Testis (tissue), 3 donors: ENCODE results near the gene DNTTIP2. TPM values are rescaled to one million over a fixed set of nuclear protein-coding genes. Genes with fewer than 3 reads are reported as not detected.
"Not testable (repeated sequence)": the region's sequence is repeated elsewhere in the genome, so short reads cannot be mapped to it uniquely, and the experiment has no call there.

Source experiments
- DNase-seq: peaks from one replicate; pipeline ENCODE4 v3.0.0-alpha.2; 2019
- H3K27ac ChIP-seq, 2 donors: fragments of 200-600 bp; sonication (generic); one replicate each; pipeline ENCODE4 v1.5.1; 2019
- H3K27me3 ChIP-seq: fragments of 200-600 bp; sonication (generic); one replicate; pipeline ENCODE4 v1.5.1; 2019
- H3K36me3 ChIP-seq: fragments of 200-600 bp; sonication (generic); one replicate; pipeline ENCODE4 v1.5.1; 2017; ENCODE audit warnings: low read depth; ENCODE audit errors: missing control alignments
- H3K4me1 ChIP-seq: fragments of 200-600 bp; sonication (generic); one replicate; pipeline ENCODE4 v1.5.1; 2019
- H3K4me3 ChIP-seq, 2 donors: fragments of 200-600 bp; sonication (generic); one replicate each; pipeline ENCODE4 v1.5.1; 2017 to 2019
- H3K9me3 ChIP-seq: fragments of 200-600 bp; sonication (generic); one replicate; pipeline ENCODE4 v1.5.1; 2017
- POLR2A ChIP-seq: fragments of 450-650 bp; IDR thresholded peaks from one replicate; pipeline ENCODE4 v1.6.1; 2017; ENCODE audit warnings: antibody characterized with exemption, mild to moderate bottlenecking, moderate library complexity
- WGBS, 2 donors: methylation state at CpG; one replicate each; pipeline ENCODE4 v1.1.5; 2018; 5-methylcytosine and 5-hydroxymethylcytosine counted together
- intact Hi-C: fragments of 100-400 bp; cut with DNase I; formaldehyde crosslinking; loops from one replicate; pipeline ENCODE4 v1.15.1; 2023; ENCODE audit warnings: low total_unique reads
- polyA plus RNA-seq: library from polyadenylated mRNA; stranded (reverse); fragments of 350-450 nt; fragmentation: Illumina TruSeq; extraction: RNeasy Lipid Tissue Mini Kit (QIAGEN cat#74804); gene quantifications from one replicate; pipeline ENCODE4 v1.2.3, GENCODE V29; 2014; ENCODE audit warnings: low read depth, low replicate concordance; ENCODE audit not compliant: insufficient read depth
- total RNA-seq, 2 donors: library from RNA; depleted of rRNA; stranded (reverse); fragments of >200 nt; gene quantifications; one replicate each; pipeline ENCODE4 v1.2.3, GENCODE V29; 2016
- TF ChIP-seq, protein P1 (sequence below), 3 experiments: fragments of 450-650 bp in 2 of 3; fragments of 200-600 bp in 1 of 3; sonication (generic) in 1 of 3; IDR thresholded peaks; one replicate each; pipeline ENCODE4 v1.5.1; 2016 to 2019; ENCODE audit warnings: antibody characterized with exemption in 3 of 3, mild to moderate bottlenecking in 2 of 3, moderate library complexity in 1 of 3

DNTTIP2 gene
- total and polyA plus RNA-seq, 3 donors from 2014 or later: 17.0 to 35.4 (median 30.8) TPM

GRCh38 chr1:93839307-93839706 is 39.7 kb downstream of the DNTTIP2 start:
- H3K4me3 ChIP-seq: no peak overlapping the region
- H3K27ac ChIP-seq: no peak overlapping the region
- 56 to 67% methylated on average over 1 of the region's 1 CpG for WGBS, 2 donors
- H3K9me3 ChIP-seq: no peaks in the 10 kb centered on the region
- TF ChIP-seq POLR2A: no peak
- TF ChIP-seq, protein P1, sequence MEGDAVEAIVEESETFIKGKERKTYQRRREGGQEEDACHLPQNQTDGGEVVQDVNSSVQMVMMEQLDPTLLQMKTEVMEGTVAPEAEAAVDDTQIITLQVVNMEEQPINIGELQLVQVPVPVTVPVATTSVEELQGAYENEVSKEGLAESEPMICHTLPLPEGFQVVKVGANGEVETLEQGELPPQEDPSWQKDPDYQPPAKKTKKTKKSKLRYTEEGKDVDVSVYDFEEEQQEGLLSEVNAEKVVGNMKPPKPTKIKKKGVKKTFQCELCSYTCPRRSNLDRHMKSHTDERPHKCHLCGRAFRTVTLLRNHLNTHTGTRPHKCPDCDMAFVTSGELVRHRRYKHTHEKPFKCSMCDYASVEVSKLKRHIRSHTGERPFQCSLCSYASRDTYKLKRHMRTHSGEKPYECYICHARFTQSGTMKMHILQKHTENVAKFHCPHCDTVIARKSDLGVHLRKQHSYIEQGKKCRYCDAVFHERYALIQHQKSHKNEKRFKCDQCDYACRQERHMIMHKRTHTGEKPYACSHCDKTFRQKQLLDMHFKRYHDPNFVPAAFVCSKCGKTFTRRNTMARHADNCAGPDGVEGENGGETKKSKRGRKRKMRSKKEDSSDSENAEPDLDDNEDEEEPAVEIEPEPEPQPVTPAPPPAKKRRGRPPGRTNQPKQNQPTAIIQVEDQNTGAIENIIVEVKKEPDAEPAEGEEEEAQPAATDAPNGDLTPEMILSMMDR (IDR thresholded peaks at IDR 0.05): no peak
- no peaks in the 10 kb centered on the region for H3K36me3 ChIP-seq
- intact Hi-C loops: no loop called here
- no peaks in the 10 kb centered on the region for H3K27me3 ChIP-seq
- H3K4me1 ChIP-seq: peaks cover 34% of the 10 kb centered on the region
- no peak for DNase-seq

DNA sequence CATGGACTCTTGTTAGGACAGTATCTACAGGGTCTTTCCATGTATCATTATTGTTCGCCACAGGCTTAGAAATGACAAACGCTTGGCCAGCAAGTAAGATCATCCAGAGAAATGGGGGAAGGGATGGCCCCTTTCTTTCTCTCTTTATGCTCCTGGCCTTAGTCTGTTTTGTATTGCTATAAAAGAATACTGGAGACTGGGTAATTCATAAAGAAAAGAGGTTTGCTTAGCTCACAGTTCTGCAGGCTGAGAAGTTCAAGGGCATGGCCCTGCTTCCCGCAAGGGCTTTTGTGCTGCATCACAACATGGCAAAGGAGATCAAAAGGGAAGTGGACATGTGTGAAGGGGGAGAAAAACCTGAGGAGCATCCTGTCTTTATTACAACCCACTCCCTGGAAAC is 41.0 kb downstream of the DNTTIP2 start:
- TF ChIP-seq, protein P1 (IDR thresholded peaks at IDR 0.05): no peak
- Histone ChIP-seq H3K27ac (no peak overlapping the region), H3K36me3 (no peaks in the 10 kb centered on the region), H3K4me1 (peaks cover 24% of the 10 kb centered on the region), H3K9me3 (no peaks in the 10 kb centered on the region), H3K4me3 (no peak overlapping the region), H3K27me3 (no peaks in the 10 kb centered on the region)
- no peak for DNase-seq
- WGBS, 2 donors: 90 to 92% methylated on average over 3 of the region's 3 CpGs
- intact Hi-C loops: no loop called here

DNA sequence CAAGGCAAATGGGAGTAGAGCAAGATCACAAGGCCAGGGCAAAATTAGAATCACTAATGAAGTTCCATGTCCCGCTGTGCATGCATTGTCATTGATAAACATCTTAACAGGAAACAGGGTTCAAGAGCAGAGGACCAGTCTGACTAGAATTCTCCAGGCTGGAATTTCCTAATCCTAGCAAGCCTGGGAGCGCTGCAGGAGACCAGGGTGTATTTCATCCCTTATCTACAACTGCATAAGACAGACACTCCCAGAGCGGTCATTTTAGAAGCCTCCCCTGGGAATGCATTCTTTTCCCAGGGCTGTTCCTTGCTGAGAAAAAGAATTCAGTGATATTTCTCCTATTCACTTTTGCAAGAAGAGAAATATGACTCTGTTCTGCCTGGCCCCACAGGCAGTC is 45.7 kb downstream of the DNTTIP2 start:
- H3K36me3 ChIP-seq, H3K27me3 ChIP-seq, H3K9me3 ChIP-seq, H3K27ac ChIP-seq, H3K4me1 ChIP-seq, intact Hi-C loops, H3K4me3 ChIP-seq, DNase-seq: not testable (repeated sequence)
- 86 to 88% methylated on average over 3 of the region's 3 CpGs for WGBS, 2 donors

DNA sequence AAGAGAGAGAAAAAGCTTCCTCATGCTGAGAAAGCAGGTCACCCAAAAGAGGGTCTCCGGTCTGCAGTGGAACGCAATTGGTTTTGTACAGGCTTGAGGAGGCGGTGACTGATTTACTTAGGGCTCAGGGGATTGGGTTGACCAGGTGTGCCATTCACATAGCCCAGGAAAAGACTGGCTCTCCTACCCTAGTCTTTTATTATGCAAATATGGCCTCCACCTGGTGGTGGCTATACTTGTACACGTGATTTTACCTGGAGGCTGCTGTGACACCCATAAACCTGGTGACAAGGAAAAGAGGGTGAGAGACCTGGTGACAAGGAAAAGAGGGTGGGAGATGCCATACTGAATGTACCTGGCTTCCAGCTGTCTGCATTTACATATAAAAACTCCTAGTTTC is 49.9 kb downstream of the DNTTIP2 start:
- Histone ChIP-seq H3K9me3 (no peaks in the 10 kb centered on the region), H3K36me3 (no peaks in the 10 kb centered on the region), H3K27me3 (no peaks in the 10 kb centered on the region), H3K4me1 (no peaks in the 10 kb centered on the region), H3K4me3 (no peak overlapping the region), H3K27ac (no peak overlapping the region)
- TF ChIP-seq, protein P1 (IDR thresholded peaks at IDR 0.05): no peak
- TF ChIP-seq POLR2A: no peak
- WGBS, 2 donors: 94 to 96% methylated on average over 4 of the region's 4 CpGs
- DNase-seq: no peak
- intact Hi-C loops: no loop called here

- no peaks in the 10 kb centered on the region for H3K36me3 ChIP-seq
- no peak overlapping the region for H3K27ac ChIP-seq
- TF ChIP-seq, protein P1 (IDR thresholded peaks at IDR 0.05): no peak
- H3K27me3 ChIP-seq: no peaks in the 10 kb centered on the region
- 100% methylated on average over 1 of the region's 1 CpG for WGBS, 2 donors
- intact Hi-C loops: no loop called here
- DNase-seq: no peak
- no peaks in the 10 kb centered on the region for H3K9me3 ChIP-seq
- no peak overlapping the region for H3K4me3 ChIP-seq
- no peaks in the 10 kb centered on the region for H3K4me1 ChIP-seq
Observed at GRCh38 chr1:93828367-93828755, 50.6 kb downstream of the DNTTIP2 start.
